ENCODE measurements around the gene KAT6B.

KAT6B gene

GRCh38 chr10:74910976-74911350, 84.6 kb downstream of the KAT6B start:
- TF ChIP-seq, protein P1, sequence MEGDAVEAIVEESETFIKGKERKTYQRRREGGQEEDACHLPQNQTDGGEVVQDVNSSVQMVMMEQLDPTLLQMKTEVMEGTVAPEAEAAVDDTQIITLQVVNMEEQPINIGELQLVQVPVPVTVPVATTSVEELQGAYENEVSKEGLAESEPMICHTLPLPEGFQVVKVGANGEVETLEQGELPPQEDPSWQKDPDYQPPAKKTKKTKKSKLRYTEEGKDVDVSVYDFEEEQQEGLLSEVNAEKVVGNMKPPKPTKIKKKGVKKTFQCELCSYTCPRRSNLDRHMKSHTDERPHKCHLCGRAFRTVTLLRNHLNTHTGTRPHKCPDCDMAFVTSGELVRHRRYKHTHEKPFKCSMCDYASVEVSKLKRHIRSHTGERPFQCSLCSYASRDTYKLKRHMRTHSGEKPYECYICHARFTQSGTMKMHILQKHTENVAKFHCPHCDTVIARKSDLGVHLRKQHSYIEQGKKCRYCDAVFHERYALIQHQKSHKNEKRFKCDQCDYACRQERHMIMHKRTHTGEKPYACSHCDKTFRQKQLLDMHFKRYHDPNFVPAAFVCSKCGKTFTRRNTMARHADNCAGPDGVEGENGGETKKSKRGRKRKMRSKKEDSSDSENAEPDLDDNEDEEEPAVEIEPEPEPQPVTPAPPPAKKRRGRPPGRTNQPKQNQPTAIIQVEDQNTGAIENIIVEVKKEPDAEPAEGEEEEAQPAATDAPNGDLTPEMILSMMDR (IDR thresholded peaks at IDR 0.05; ENCODE audit: low read depth, low read length), result no peak
- peak; percentile 24 to 45 for DNase-seq (ENCODE audit: low read depth in 2 of 2)
- no peak overlapping the region for H3K4me3 ChIP-seq (replicated peaks in 1 of 2; ENCODE audit: low read depth in 2 of 2, low read length in 2 of 2)

DNA sequence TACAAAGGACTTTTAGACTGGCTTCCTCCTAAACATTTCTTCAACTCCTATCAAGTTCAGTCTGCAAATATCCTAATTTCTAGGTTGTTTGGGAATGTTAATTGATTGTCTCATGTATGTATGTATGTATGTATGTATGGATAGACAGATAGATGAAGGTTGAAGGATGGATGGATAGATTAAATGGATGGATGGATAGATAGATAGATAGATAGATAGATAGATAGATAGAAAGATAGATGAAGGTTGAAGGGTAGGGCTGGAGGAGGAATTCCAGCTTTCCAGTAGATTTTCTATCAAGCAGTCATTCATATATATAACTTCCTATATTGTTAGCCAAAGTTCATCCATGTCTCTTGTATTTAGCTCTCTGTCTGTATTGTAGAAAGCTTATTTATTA, 85.8 kb downstream of the KAT6B start:
- no peak overlapping the region for H3K4me3 ChIP-seq (replicated peaks in 1 of 2; ENCODE audit: low read depth in 2 of 2, low read length in 2 of 2)
- no peak for DNase-seq (ENCODE audit: low read depth in 2 of 2)
- TF ChIP-seq, protein P1 (IDR thresholded peaks at IDR 0.05; ENCODE audit: low read depth, low read length), result no peak

DNA sequence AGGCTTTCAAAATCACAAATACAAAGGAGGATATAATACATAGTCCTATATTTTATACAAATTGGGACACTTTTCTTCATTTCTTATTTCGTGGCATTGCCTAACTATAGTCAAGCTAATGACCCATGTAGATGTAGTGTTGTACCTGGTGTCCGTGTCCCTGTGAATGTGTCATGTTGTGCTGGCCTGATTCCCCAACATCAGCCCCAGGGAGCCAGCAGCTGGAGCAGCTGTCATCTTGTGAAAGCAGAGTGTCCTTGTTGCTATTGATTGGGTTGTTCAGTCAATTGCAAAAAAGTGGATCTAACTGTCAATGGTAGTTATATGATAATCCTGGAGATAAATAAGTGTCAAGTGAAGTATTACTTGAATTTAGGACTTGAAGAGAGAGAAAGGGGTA, 86.3 kb downstream of the KAT6B start:
- H3K4me3 ChIP-seq (replicated peaks in 1 of 2; ENCODE audit: low read depth in 2 of 2, low read length in 2 of 2), result no peak overlapping the region
- TF ChIP-seq, protein P1 (IDR thresholded peaks at IDR 0.05; ENCODE audit: low read depth, low read length), result no peak
- DNase-seq (ENCODE audit: low read depth in 2 of 2), result no peak

- DNase-seq (ENCODE audit: low read depth in 2 of 2), result no peak
- TF ChIP-seq, protein P1 (IDR thresholded peaks at IDR 0.05; ENCODE audit: low read depth, low read length), result no peak
Observed at GRCh38 chr10:74913377-74913979, 87.1 kb downstream of the KAT6B start.

DNA sequence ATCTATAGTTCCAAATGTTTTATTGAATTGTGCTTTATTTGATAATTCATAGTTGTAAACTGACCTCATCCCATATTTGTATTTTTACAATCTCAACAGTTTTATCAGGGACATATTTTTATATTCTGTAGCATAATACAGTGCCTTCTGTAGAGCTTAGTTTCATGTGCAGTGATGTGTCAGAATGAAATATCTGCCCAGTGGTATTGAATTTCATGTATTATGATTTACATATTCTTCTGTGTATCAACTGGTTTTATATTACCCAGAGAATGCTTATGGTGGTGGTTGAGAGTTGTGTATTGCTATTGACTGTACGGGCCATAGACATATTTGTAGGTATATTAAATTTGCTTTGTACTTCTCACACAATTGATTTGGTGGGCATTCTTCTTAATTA, 89.9 kb downstream of the KAT6B start:
- DNase-seq (ENCODE audit: low read depth in 2 of 2), result no peak
- H3K4me3 ChIP-seq (replicated peaks in 1 of 2; ENCODE audit: low read depth in 2 of 2, low read length in 2 of 2), result no peak overlapping the region
- TF ChIP-seq, protein P1 (IDR thresholded peaks at IDR 0.05; ENCODE audit: low read depth, low read length), result no peak

More at GRCh38 chr10:74913377-74913979, 87.1 kb downstream of the KAT6B start:
- no peak overlapping the region for H3K4me3 ChIP-seq (replicated peaks in 1 of 2; ENCODE audit: low read depth in 2 of 2, low read length in 2 of 2)

DNA sequence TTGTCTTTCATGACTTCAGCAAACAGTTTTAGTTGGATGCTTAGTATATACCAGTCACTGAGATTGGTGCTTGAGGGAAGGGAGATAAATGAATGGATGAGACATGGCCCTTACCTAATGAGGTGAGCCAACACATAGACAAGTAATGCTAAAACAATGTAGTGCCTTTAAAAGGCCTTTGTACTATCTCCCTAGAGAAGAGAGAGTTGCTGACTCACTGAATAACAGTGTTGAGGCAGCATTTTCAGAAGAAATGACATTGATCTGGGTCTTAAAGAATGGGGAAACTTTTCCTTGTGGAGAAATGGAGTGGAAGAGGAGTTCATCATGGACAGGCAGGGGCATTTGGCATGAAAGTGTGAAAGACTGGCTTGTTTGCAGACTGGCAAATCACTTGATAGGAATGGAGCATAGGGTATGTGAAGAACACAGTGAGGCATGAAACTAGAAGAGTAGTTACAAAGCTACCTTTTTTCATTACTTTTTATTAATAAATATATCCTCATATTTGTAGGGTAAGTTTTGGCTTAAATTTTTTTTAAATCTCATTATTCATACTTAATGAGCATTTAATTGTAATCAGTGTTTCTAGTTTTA, 91.2 kb downstream of the KAT6B start:
- no peak overlapping the region for H3K4me3 ChIP-seq (replicated peaks in 1 of 2; ENCODE audit: low read depth in 2 of 2, low read length in 2 of 2)
- TF ChIP-seq, protein P1 (IDR thresholded peaks at IDR 0.05; ENCODE audit: low read depth, low read length), result no peak
- peak; percentile 61 to 88 for DNase-seq (ENCODE audit: low read depth in 2 of 2)
